ENCODE results near the gene TRIM63.

- TF ChIP-seq POLR2AphosphoS5 (IDR thresholded peaks at IDR 0.05; ENCODE audit: low read depth, low read length), result no peak
- no peak for TF ChIP-seq GABPA (IDR thresholded peaks at IDR 0.05; ENCODE audit: borderline replicate concordance, insufficient read depth, low read length)
- TF ChIP-seq POLR2A (IDR thresholded peaks at IDR 0.05; ENCODE audit: control extremely low read depth in 1 of 2, low read depth in 2 of 2, low read length in 2 of 2), result no peak
- TF ChIP-seq SAP30 (IDR thresholded peaks at IDR 0.05; ENCODE audit: insufficient read depth, insufficient replicate concordance, low read length), result no peak
- no peak for TF ChIP-seq NRF1 (IDR thresholded peaks at IDR 0.05; ENCODE audit: low read depth, low read length)
- TF ChIP-seq CTCF (IDR thresholded peaks at IDR 0.05; ENCODE audit: control extremely low read depth in 1 of 3, insufficient read depth in 1 of 3, low read depth in 1 of 3, low read length in 3 of 3), result no peak
- no peak for TF ChIP-seq EZH2 (IDR thresholded peaks at IDR 0.05; ENCODE audit: low read depth, low read length, severe bottlenecking)
- no peak for TF ChIP-seq SP4 (IDR thresholded peaks at IDR 0.05; ENCODE audit: low read length)
- no peak for TF ChIP-seq CBX8 (IDR thresholded peaks at IDR 0.05; ENCODE audit: borderline replicate concordance, low read depth, low read length)
- no peak for TF ChIP-seq SP2 (IDR thresholded peaks at IDR 0.05; ENCODE audit: low read length)
- no peak for TF ChIP-seq JUND (IDR thresholded peaks at IDR 0.05; ENCODE audit: low read length)
- TF ChIP-seq TAF1 (IDR thresholded peaks at IDR 0.05; ENCODE audit: low read depth, low read length), result no peak
- no peak for TF ChIP-seq SP1 (IDR thresholded peaks at IDR 0.05; ENCODE audit: low read depth, low read length)
Observed at GRCh38 chr1:26020941-26021646, 46.3 kb downstream of the TRIM63 start.

Measured in H1 (cell line).